Metanephros (tissue), 1 donor: Measurements from ENCODE around the gene TMEM60. TPM values are rescaled to one million over a fixed set of nuclear protein-coding genes. Genes with fewer than 3 reads are reported as not detected.

Source experiments
- total RNA-seq: library from RNA; depleted of rRNA; stranded (reverse); fragments of >200 nt; gene quantifications from one replicate; pipeline ENCODE4 v1.2.3, GENCODE V29; 2014

Gene TMEM60, protein sequence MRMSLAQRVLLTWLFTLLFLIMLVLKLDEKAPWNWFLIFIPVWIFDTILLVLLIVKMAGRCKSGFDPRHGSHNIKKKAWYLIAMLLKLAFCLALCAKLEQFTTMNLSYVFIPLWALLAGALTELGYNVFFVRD
- 17.7 TPM for total RNA-seq

DNA sequence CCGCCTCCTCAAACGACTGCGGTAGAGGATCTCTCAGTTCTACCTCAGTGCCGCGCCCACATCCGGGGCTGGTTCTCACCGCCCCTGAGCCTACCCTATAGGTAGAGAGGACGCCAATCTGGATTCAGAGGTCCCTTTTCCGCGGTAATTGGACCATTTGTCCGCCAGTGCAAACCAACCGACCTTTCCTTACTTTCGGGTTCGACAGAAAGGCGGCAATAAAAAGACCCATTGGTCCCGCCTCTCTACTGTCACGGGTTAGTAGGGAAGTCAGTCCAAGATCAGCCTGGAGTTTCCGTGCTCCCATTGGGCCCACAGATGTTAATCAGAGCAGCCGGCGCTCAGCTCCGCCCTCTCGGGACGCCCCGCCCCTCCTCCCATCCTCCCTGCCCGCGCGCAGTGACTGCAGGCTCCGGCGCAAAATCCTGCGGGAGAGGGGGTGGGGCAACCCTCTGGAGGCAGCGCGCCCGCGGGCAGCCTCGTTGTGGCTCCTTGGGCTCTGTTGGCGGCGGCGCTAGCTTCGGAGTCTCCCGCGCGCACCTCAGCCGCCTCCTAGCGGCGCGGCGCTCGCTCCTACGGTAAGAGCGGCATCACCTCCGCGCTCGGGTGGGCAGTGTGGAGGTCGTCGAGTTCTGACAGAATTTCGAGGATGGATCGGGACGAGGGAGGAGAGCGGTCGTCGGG lies at the start of gene TMEM60, which contains the start of gene PHTF2:
TMEM60 (minus strand) TSS at position 41 of the 684 bp plus-strand sequence. CDS start 4,061 bp downstream, outside the sequence.
PHTF2 (plus strand) TSS at position 380 of the 684 bp plus-strand sequence.

Other genes starting within 250 kb of the TMEM60 start
- gene RSBN1L, start 102.0 kb downstream of the TMEM60 start, total RNA-seq = 31.0 TPM
- 24.1 TPM for gene PHTF2, start 339 bp upstream of the TMEM60 start, total RNA-seq